Parathyroid adenoma (tissue), 2 donors: ENCODE data around the gene RBMS1.
A peak's percentile ranks its signal among the peaks of the same experiment; 100 is the strongest.

Experiments used
- H2AFZ ChIP-seq: fragments of 300-600 bp; sonication (generic); one replicate; pipeline ENCODE4 v1.7.0; 2017; ENCODE audit warnings: antibody characterized with exemption, mild to moderate bottlenecking
- H3K27ac ChIP-seq: fragments of 300-600 bp; sonication (generic); one replicate; pipeline ENCODE4 v1.7.0; 2017
- H3K27me3 ChIP-seq: fragments of 300-600 bp; sonication (generic); one replicate; pipeline ENCODE4 v1.7.0; 2017; ENCODE audit warnings: low read length; ENCODE audit not compliant: control insufficient read depth, insufficient read depth
- H3K36me3 ChIP-seq: fragments of 300-600 bp; sonication (generic); one replicate; pipeline ENCODE4 v1.7.0; 2017; ENCODE audit warnings: low read length; ENCODE audit not compliant: control insufficient read depth, insufficient read depth
- H3K4me1 ChIP-seq: fragments of 300-600 bp; sonication (generic); one replicate; pipeline ENCODE4 v1.7.0; 2017; ENCODE audit warnings: control low read depth
- H3K4me2 ChIP-seq: fragments of 300-600 bp; sonication (generic); one replicate; pipeline ENCODE4 v1.7.0; 2017; ENCODE audit warnings: low read length
- H3K4me3 ChIP-seq: fragments of 300-600 bp; sonication (generic); one replicate; pipeline ENCODE4 v1.7.0; 2017; ENCODE audit warnings: low read depth, low read length
- H3K79me2 ChIP-seq: fragments of 300-600 bp; sonication (generic); one replicate; pipeline ENCODE4 v1.7.0; 2017; ENCODE audit warnings: control low read depth
- H3K9ac ChIP-seq: fragments of 300-600 bp; sonication (generic); one replicate; pipeline ENCODE4 v1.7.0; 2017; ENCODE audit warnings: mild to moderate bottlenecking
- H3K9me3 ChIP-seq: fragments of 300-600 bp; sonication (generic); one replicate; pipeline ENCODE4 v1.7.0; 2017; ENCODE audit warnings: low read length; ENCODE audit not compliant: control insufficient read depth
- CTCF ChIP-seq: fragments of 300-600 bp; sonication (generic); IDR thresholded peaks from one replicate; pipeline ENCODE4 v1.7.0; 2017; ENCODE audit warnings: antibody characterized with exemption, mild to moderate bottlenecking
- donor health status: primary hyperparathyroidism.

RBMS1 gene

GRCh38 chr2:160510617-160511016 lies 17.0 kb upstream of the RBMS1 start:
- H3K4me2 ChIP-seq = no peak overlapping the region
- H3K27ac ChIP-seq = no peak overlapping the region
- H3K4me3 ChIP-seq = no peak overlapping the region
- no peaks in the 10 kb centered on the region for H3K27me3 ChIP-seq
- peaks cover 11% of the 10 kb centered on the region for H3K4me1 ChIP-seq
- no peak for TF ChIP-seq CTCF
- no peaks in the 10 kb centered on the region for H3K36me3 ChIP-seq
- no peaks in the 10 kb centered on the region for H3K79me2 ChIP-seq
- no peak overlapping the region for H3K9ac ChIP-seq
- H2AFZ ChIP-seq = no peak overlapping the region
- H3K9me3 ChIP-seq = no peaks in the 10 kb centered on the region

GRCh38 chr2:160509016-160509415 lies 15.4 kb upstream of the RBMS1 start:
- no peaks in the 10 kb centered on the region for H3K9me3 ChIP-seq
- H2AFZ ChIP-seq = no peak overlapping the region
- H3K36me3 ChIP-seq = no peaks in the 10 kb centered on the region
- H3K4me3 ChIP-seq = no peak overlapping the region
- TF ChIP-seq CTCF = no peak
- no peak overlapping the region for H3K9ac ChIP-seq
- no peak overlapping the region for H3K27ac ChIP-seq
- no peaks in the 10 kb centered on the region for H3K79me2 ChIP-seq
- no peaks in the 10 kb centered on the region for H3K27me3 ChIP-seq
- peaks cover 11% of the 10 kb centered on the region for H3K4me1 ChIP-seq
- no peak overlapping the region for H3K4me2 ChIP-seq

DNA sequence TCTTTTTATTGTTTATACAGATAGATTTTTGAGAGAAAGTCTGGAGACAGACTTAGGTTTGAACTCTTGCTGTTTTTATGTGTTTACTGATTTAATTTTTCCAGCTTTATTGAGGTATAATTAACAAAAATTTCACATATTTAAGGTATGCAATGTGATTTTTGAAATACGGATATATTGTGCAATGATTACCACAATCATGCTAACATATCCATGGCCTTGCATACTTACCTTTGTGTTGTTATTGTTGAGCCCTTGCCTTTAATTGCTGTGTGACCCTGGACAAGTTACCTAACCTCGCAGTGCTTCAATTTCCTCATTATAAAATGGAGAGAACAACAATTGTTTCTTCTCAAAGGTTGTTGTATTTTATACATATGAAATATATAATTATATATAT lies 13.9 kb upstream of the RBMS1 start:
- peak overlapping the region; percentile 48 for H2AFZ ChIP-seq
- H3K36me3 ChIP-seq = no peaks in the 10 kb centered on the region
- H3K4me1 ChIP-seq = peaks cover 11% of the 10 kb centered on the region
- no peaks in the 10 kb centered on the region for H3K9me3 ChIP-seq
- H3K9ac ChIP-seq = no peak overlapping the region
- no peaks in the 10 kb centered on the region for H3K79me2 ChIP-seq
- H3K4me2 ChIP-seq = no peak overlapping the region
- H3K27ac ChIP-seq = no peak overlapping the region
- no peaks in the 10 kb centered on the region for H3K27me3 ChIP-seq
- no peak overlapping the region for H3K4me3 ChIP-seq
- no peak for TF ChIP-seq CTCF

DNA sequence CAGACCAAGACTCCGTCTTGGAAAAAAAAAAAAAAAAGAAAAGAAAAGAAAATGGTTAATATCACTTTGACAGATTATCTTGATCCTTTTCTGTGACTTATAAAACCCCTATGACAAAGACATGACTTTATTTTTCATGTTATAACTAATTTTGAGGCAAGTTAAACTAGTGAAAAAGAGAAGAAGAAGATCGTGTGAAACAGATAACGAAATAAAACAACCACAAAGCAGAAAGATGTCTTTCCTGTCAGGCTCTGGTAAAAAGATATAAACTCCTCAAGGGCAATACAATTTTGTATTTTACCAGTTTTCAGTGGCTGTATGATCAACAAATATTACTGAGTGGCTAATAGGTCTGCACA lies 13.4 kb upstream of the RBMS1 start:
- Histone ChIP-seq H3K9me3 (no peaks in the 10 kb centered on the region), H3K36me3 (no peaks in the 10 kb centered on the region), H3K79me2 (no peaks in the 10 kb centered on the region), H3K4me1 (peaks cover 11% of the 10 kb centered on the region), H3K4me3 (no peak overlapping the region), H3K27me3 (no peaks in the 10 kb centered on the region), H3K27ac (peak overlapping the region; percentile 13), H3K4me2 (no peak overlapping the region), H3K9ac (no peak overlapping the region), H2AFZ (peak overlapping the region; percentile 48)
- no peak for TF ChIP-seq CTCF

DNA sequence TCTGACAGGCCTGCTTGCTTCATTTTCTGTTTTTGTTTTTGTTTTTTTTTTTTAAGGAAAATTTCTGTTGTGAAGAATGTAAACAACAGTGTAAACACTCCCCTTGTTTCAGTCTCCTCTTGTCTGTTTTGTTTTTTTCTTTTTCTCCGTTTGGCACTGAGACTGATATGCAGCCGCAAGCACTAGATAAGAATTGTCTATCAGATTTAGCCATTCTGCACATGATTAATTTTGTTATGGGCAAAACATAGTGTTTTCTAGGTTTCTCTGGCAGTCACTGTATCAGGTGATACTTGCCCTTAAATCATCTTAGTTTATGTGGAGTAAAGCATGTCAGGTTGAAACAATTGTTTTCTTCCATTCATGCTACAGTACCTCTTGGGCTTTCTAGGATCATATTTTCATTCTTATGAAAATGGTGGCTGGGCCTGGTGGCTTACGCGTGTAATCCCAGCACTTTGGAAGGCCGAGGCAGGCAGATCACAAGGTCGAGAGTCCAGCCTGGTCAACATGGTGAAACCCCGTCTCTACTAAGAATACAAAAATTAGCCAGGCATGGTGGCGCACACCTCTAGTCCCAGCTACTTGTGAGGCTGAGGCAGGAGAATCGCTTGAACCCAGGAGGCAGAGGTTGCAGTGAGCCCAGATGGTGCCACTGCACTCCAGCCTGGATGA lies 12.9 kb upstream of the RBMS1 start:
- Histone ChIP-seq H3K79me2 (no peaks in the 10 kb centered on the region), H3K4me1 (peaks cover 11% of the 10 kb centered on the region), H3K9me3 (no peaks in the 10 kb centered on the region), H3K4me3 (peak overlapping the region; percentile 18), H3K9ac (no peak overlapping the region), H3K27ac (peak overlapping the region; percentile 13), H3K4me2 (peak overlapping the region; percentile 52), H3K27me3 (no peaks in the 10 kb centered on the region), H2AFZ (peak overlapping the region; percentile 48), H3K36me3 (no peaks in the 10 kb centered on the region)
- no peak for TF ChIP-seq CTCF
